HepG2 (cell line): ENCODE results near the gene E2F1. TPM values are rescaled to one million over a fixed set of nuclear protein-coding genes. Genes with fewer than 3 reads are reported as not detected.

Experiments used
- E2F5 ChIP-seq: sonication (generic); formaldehyde crosslinking; conservative IDR thresholded peaks from 2 replicates; pipeline ENCODE4 v1.4.0; 2020; ENCODE audit warnings: missing genetic modification reagents
- GMEB2 ChIP-seq: IDR thresholded peaks from 2 replicates; pipeline ENCODE4 v1.6.1; 2016; ENCODE audit warnings: missing biosample characterization, missing genetic modification reagents, low read depth
- HNF4G ChIP-seq, 2 experiments: sonication (generic) in 1 of 2; formaldehyde crosslinking in 1 of 2; IDR thresholded peaks; 2 replicates each; pipeline versions ENCODE4 v1.4.0 to v1.6.1; 2011 to 2020; ENCODE audit warnings: borderline replicate concordance in 2 of 2, low read depth in 2 of 2, mild to moderate bottlenecking in 2 of 2, low read length in 1 of 2, missing genetic modification reagents in 1 of 2, moderate library complexity in 1 of 2
- KDM3A ChIP-seq: IDR thresholded peaks from 2 replicates; pipeline ENCODE4 v1.6.1; 2018; ENCODE audit warnings: low read depth, missing compliant biosample characterization
- MTERF4 ChIP-seq: sonication (generic); formaldehyde crosslinking; IDR thresholded peaks from 2 replicates; pipeline ENCODE4 v1.8.0; 2023; ENCODE audit warnings: mild to moderate bottlenecking, missing genetic modification reagents
- POLR2A ChIP-seq, 2 experiments: IDR thresholded peaks; 2 replicates each; pipeline ENCODE4 v1.6.1; 2011; ENCODE audit warnings: low read depth in 2 of 2, low read length in 2 of 2, mild to moderate bottlenecking in 1 of 2, moderate library complexity in 1 of 2; ENCODE audit not compliant: insufficient read depth in 1 of 2
- SALL2 ChIP-seq: sonication (generic); formaldehyde crosslinking; IDR thresholded peaks from 2 replicates; pipeline ENCODE4 v1.8.1; 2023; ENCODE audit warnings: mild to moderate bottlenecking, missing genetic modification reagents, inconsistent platforms
- SP5 ChIP-seq: IDR thresholded peaks from 2 replicates; pipeline ENCODE4 v1.6.1; 2016; ENCODE audit warnings: low read depth, borderline replicate concordance
- SSRP1 ChIP-seq: IDR thresholded peaks from 2 replicates; pipeline ENCODE4 v1.6.1; 2016; ENCODE audit warnings: control low read depth
- SYNCRIP ChIP-seq: fragments of 200-400 bp; formaldehyde crosslinking; IDR thresholded peaks from 2 replicates; pipeline ENCODE4 v1.6.1; 2018; ENCODE audit warnings: mild to moderate bottlenecking, low read depth, low read length; ENCODE audit not compliant: insufficient read depth
- TP53 ChIP-seq: sonication (generic); formaldehyde crosslinking; conservative IDR thresholded peaks from 2 replicates; pipeline ENCODE4 v1.4.0; 2020; ENCODE audit warnings: missing genetic modification reagents
- ZNF234 ChIP-seq: sonication (generic); formaldehyde crosslinking; conservative IDR thresholded peaks from 2 replicates; pipeline ENCODE4 v1.5.1; 2020; ENCODE audit warnings: mild to moderate bottlenecking, missing genetic modification reagents
- ZNF44 ChIP-seq: sonication (generic); formaldehyde crosslinking; IDR thresholded peaks from 2 replicates; pipeline ENCODE4 v1.5.1; 2020; ENCODE audit warnings: mild to moderate bottlenecking, missing genetic modification reagents
- ZNF496 ChIP-seq: sonication (generic); formaldehyde crosslinking; IDR thresholded peaks from 2 replicates; pipeline ENCODE4 v1.8.1; 2023; ENCODE audit warnings: mild to moderate bottlenecking, moderate library complexity, missing genetic modification reagents; ENCODE audit not compliant: insufficient replicate concordance
- ZNF558 ChIP-seq: sonication (generic); formaldehyde crosslinking; IDR thresholded peaks from 2 replicates; pipeline ENCODE4 v1.9.0; 2022; ENCODE audit warnings: mild to moderate bottlenecking, missing genetic modification reagents, borderline replicate concordance
- ZNF562 ChIP-seq: sonication (generic); formaldehyde crosslinking; IDR thresholded peaks from 2 replicates; pipeline ENCODE4 v1.8.0; 2022; ENCODE audit warnings: missing genetic modification reagents, borderline replicate concordance
- ZNF563 ChIP-seq: sonication (generic); formaldehyde crosslinking; IDR thresholded peaks from 2 replicates; pipeline ENCODE4 v1.8.0; 2022; ENCODE audit warnings: mild to moderate bottlenecking, moderate library complexity, missing genetic modification reagents
- ZNF687 ChIP-seq: sonication (generic); formaldehyde crosslinking; IDR thresholded peaks from 2 replicates; pipeline ENCODE4 v1.5.1; 2020; ENCODE audit warnings: mild to moderate bottlenecking, missing genetic modification reagents, moderate library complexity
- ZNF709 ChIP-seq: sonication (generic); formaldehyde crosslinking; IDR thresholded peaks from 2 replicates; pipeline ENCODE4 v1.5.0; 2020; ENCODE audit warnings: mild to moderate bottlenecking, missing genetic modification reagents
- ZNF780A ChIP-seq: sonication (generic); formaldehyde crosslinking; IDR thresholded peaks from 2 replicates; pipeline ENCODE4 v1.8.0; 2022; ENCODE audit warnings: mild to moderate bottlenecking, missing genetic modification reagents, moderate library complexity
- polyA plus RNA-seq, 8 experiments: library from polyadenylated mRNA; depleted of rRNA in 3 of 8; stranded (reverse) in 7 of 8; unstranded in 1 of 8; fragments of >200 nt; fragmentation: Illumina TruSeq in 4 of 8; extraction: Trizol in 4 of 8; gene quantifications; 2 replicates each; pipeline versions ENCODE4 v1.2.1 to v1.2.3, GENCODE V29; 2011 to 2016; ENCODE audit warnings: low read depth in 4 of 8, missing spikeins in 1 of 8, mixed read lengths in 1 of 8; ENCODE audit not compliant: insufficient read depth in 1 of 8
- total RNA-seq, 5 experiments: library from RNA; depleted of rRNA; stranded (reverse); fragments of >200 nt; fragmentation: Illumina TruSeq; extraction: Trizol; gene quantifications; 2 replicates each; pipeline ENCODE4 v1.2.3, GENCODE V29; 2016; ENCODE audit warnings: low read depth in 1 of 5

The E2F1 gene
- total and polyA plus RNA-seq, 2 of the 13 experiments (the other 11 are each of a cell fraction or from before 2014, with no cell fraction given), result 25.5 to 39.4 TPM

- TF ChIP-seq ZNF563 (peak; percentile 70), GMEB2 (CRISPR knock-in tag) (no peak), ZNF780A (CRISPR knock-in tag) (no peak), HNF4G (IDR thresholded peaks at IDR 0.05; ENCODE audit: borderline replicate concordance, low read depth, low read length) (no peak), HNF4G (CRISPR knock-in tag; IDR thresholded peaks at IDR 0.05; ENCODE audit: borderline replicate concordance, low read depth) (no peak), ZNF709 (0 out of 2 replicates have a peak, but pooled peaks have one; percentile 23), SALL2 (CRISPR knock-in tag) (0 out of 2 replicates have a peak, but pooled peaks have one; percentile 42), ZNF234 (no peak), SP5 (no peak), ZNF687 (peak; percentile 42; the same call in 1 of the 2 replicates), TP53 (no peak), ZNF562 (CRISPR knock-in tag) (no peak), ZNF496 (CRISPR knock-in tag) (no peak), SSRP1 (CRISPR knock-in tag) (no peak), ZNF44 (no peak), MTERF4 (CRISPR knock-in tag) (peak; percentile 79; the same call in 1 of the 2 replicates), POLR2A (IDR thresholded peaks at IDR 0.05; ENCODE audit: insufficient read depth in 1 of 2, low read depth in 2 of 2, low read length in 2 of 2) (peak in 1 of 2 experiments; percentile 45; a peak in 2 of 4 replicates), KDM3A (CRISPR knock-in tag) (0 out of 2 replicates have a peak, but pooled peaks have one; percentile 52), E2F5 (CRISPR knock-in tag) (no peak), SYNCRIP (no peak), ZNF558 (CRISPR knock-in tag) (no peak)
Observed at GRCh38 chr20:33673410-33674293, 12.5 kb downstream of the E2F1 start (continued).
